Eye (tissue), 1 donor: ENCODE measurements around the gene ODF4.
A peak's percentile ranks its signal among the peaks of the same experiment; 100 is the strongest.

Source experiments
- DNase-seq: peaks from one replicate; pipeline ENCODE4 v3.0.0-alpha.2; 2015

ODF4 gene

GRCh38 chr17:8339540-8339939, at the start of gene ODF4:
TSS of gene ODF4 (plus strand) at chr17:8339840. CDS start at chr17:8340052, 212 bp downstream.
- DNase-seq: no peak

DNA sequence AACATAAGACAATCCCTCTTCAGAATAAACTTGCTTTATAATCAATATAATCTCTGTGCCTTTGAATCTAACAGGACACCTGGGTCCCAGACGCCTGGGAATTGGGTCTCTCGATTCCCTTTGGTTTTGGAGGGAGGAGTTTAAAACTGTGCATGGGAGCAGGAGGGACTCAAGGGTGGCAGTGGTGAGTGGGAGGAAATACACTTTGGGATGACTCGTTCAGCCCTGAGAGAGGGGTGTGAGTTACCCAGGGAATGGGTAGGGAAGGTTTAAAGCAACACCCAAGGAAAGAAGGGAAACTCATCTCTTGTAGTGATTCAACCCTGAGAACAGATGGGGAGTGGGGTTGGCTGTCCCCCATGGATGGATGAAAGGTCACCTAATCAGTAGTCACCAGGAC, 49.6 kb upstream of the ODF4 start:
- no peak for DNase-seq

DNA sequence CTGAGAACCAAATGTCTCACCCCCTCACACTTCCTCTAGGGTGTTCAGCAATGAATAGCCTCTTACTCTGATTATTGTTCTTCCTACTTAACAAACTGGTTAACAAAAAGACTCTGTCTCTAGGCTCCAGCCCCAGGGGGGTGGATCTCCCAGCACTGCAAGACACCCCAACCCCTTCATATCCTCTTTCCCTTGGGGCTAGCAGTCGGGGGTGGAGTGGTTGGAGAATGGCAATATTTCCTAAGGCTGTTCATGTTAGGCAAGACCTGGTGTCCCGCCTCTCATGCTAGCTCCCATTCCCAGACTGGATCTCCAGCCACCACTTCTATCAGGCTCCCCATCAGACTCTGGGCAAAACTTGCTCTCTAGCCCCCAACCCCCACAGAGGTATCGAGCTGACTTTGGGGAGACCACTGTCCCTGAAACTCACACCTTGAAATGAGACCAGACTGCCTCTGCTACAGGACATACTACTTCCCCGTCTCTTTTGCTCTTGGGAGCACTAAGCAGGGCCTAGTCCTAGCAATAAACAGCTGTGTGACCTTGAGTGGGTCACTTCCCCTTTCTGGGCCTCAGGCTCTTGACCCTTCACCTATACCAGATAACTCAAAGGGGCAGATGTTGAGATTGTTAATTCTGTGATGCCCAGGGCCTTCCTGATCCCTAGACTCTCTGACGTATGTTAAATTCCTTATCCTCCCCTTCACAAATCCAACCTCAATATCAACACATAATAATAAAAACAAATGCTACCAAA, 46.8 kb upstream of the ODF4 start:
- no peak for DNase-seq

GRCh38 chr17:8294361-8294760, 45.3 kb upstream of the ODF4 start:
- no peak for DNase-seq

DNA sequence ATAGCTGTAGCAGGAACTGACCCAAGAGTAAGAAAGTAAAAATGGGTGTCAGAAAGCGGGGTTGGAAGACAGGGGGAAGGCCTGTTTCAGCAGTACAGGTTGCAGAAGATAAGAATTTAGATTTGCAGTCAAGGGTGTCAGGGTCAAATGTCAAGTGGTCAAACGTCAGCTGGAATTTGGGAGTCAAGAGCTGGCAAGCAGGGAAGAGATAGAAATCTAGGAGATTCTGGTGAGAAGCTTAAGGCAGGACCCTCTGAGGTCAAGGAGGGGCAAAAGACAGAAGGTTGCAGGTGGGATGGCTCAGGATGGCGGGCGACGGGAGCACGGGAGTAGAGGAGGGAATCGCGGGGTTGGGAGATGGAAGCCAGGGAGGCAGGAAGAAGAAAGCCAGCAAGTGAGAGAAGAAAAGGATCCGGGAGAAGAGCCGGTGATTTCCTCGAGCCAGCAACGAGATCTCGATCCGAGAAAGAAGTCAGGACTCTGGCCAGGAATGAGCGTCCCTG, 44.8 kb upstream of the ODF4 start:
- no peak for DNase-seq

DNA sequence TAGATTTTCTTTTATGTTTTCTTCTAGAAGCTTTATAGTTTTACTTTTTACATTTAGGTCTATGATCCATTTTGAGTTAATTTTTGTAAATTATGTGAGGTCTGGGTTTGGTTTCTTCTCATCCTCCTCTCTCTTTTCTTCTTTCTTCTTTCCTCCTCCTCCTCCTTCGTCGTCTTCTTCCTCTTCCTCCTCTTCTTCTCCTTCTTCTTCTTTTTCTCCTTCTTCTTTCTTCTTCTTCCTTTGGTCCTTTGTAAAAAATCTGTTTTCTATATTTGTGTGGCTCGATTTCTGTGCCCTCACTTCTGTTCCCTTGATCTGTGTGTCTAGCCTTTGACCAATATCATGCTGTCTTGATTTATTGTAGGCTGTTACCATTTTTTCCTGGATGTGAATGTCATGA, 39.4 kb upstream of the ODF4 start:
- DNase-seq: no peak

- peak; percentile 83 for DNase-seq
Measured at GRCh38 chr17:8300627-8301242, 38.9 kb upstream of the ODF4 start.

DNA sequence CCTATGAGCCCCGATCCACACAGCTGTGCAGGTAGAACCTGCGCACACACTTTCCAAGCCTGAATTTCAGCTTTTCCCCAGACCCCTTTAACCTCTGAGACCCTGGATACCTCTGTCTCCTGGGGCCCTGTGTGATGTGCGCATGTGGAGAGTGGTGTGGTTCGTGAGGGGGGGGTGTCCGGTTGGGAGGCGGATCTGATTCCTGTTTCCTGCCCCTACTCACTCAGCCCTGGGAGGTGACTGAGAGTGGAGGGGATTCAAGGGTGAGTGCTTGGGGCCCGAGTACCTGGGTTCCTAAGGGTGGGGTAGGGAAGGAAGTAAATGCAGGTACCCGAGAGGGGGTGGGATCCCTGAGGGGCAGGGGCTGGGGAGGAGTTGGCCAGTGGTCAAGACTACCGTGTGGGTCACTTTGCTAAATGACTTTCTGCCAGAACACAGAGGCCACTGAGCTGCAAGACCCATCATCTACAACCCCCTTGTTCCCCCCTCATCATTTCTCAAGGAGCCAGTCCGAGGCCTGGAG, 29.0 kb upstream of the ODF4 start:
- no peak for DNase-seq

DNA sequence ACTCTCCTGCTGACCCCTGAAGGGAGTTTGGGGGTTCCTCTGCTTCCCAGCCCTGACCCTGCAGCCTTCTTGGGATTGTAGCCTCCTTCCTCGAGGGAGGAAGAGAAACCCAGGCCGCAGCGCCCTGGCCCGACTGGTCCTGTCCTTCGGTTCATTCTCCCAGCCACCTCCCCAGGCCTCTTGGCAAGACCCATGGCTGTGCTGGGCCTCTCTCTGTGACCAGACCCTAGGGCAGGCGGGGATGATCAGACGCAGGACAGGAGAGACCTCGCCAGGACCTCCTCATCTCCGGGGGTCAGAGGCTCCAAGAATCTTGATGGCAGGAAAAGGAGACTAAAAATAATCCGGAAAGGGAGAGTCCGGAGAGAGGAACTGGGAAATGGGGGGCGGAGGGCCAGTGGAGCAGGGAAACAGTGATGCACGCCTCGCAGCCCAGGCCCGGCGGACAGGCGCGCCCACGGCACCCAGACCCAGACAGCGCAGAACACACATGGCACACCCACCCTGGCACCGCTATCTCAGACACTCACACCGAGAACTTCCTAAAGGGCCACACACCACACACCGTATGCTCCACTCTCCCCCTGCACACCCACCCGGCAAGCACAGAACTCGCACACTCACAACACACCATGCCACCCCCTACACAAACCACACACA, 28.4 kb upstream of the ODF4 start:
- no peak for DNase-seq

DNA sequence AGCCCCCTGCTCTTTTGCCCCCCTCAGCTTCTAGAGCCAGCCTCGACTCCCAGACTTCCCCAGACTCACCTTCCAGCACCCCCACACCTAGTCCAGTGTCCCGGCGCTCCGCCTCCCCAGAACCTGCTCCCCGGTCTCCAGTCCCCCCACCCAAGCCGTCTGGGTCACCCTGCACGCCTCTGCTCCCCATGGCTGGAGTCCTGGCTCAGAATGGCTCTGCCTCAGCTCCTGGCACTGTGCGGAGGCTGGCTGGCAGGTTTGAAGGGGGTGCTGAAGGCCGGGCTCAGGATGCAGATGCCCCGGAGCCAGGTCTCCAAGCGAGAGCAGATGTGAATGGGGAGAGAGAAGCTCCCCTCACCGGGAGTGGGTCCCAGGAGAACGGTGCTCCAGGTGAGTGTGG, 27.4 kb upstream of the ODF4 start:
- no peak for DNase-seq

DNA sequence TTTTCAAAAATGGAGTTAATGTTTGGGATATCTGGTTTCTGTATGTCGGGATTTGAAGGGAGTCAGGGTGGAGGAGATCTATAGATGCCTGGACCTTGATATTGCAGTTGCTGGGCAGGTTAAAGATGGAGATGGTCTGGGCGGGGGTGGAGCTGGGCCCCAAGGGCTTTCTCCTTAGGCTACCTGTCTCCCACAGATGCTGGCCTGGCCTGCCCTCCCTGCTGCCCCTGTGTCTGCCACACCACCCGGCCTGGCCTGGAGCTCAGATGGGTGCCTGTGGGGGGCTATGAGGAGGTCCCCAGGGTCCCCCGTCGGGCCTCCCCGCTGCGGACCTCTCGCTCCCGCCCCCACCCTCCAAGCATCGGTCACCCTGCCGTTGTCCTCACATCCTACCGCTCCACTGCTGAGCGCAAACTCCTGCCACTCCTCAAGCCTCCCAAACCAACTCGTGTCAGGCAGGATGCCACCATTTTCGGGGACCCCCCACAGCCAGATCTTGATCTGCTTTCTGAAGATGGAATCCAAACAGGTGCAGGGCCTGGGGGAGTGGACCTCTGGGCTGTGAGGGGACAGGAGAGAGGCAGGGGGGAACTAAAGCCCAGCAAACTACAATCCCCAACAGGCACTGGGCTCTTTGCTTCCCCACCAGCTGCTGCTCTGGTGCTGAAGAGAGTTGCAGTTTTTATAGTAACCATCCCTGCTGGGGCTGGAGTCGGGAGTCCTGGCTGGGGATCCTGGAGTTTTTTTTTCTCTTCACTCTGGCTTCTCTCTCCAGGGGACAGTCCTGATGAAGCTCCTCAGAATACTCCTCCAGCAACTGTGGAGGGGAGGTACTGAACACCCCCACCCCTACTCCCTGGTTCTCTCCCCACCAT, 26.7 kb upstream of the ODF4 start:
- DNase-seq: no peak

- DNase-seq: peak; percentile 37
Measured at GRCh38 chr17:8314797-8315763, 24.6 kb upstream of the ODF4 start.

DNA sequence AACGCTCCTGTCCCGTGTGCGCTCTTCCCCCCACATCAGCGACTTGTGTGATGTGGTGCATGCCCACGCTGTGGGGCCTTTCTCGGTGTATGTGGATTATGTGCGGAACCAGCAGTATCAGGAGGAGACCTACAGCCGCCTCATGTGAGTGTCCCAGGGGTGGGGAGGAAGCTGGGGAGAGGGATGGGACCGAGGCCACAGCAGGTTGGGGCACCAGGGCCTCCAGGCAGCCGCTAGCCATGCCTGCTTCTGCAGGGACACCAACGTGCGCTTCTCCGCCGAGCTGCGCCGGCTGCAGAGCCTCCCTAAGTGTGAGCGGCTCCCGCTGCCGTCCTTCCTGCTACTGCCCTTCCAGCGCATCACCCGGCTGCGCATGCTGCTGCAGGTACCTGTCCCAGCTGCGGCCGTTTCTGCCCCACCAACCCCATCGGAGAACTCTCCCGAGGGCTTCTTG, 23.8 kb upstream of the ODF4 start:
- DNase-seq: peak; percentile 35

GRCh38 chr17:8318010-8318935, 21.4 kb upstream of the ODF4 start:
- no peak for DNase-seq

- no peak for DNase-seq
Measured at GRCh38 chr17:8320262-8320661, 19.4 kb upstream of the ODF4 start.

GRCh38 chr17:8320990-8321389, 18.6 kb upstream of the ODF4 start:
- no peak for DNase-seq

- no peak for DNase-seq
Measured at GRCh38 chr17:8322061-8322460, 17.6 kb upstream of the ODF4 start.

DNA sequence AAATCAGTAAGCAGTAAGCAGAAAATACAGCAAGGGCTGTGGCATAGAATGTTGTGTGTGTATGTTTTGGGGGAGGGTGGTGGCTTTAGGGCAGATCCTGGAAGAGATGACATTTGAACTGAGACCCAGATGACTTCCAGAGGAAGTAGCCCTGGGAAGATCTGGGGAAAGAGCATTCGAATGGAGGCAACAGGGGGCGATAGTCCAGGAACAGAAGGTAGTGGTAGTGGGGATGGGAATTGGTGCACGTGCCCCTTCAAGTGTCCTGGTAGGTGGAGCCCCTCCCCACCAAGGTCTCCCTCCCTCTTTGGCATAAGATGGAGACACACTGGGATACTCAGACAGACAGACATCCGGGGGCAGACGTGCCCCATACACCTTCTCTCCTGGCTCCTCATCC, 15.5 kb upstream of the ODF4 start:
- no peak for DNase-seq

DNA sequence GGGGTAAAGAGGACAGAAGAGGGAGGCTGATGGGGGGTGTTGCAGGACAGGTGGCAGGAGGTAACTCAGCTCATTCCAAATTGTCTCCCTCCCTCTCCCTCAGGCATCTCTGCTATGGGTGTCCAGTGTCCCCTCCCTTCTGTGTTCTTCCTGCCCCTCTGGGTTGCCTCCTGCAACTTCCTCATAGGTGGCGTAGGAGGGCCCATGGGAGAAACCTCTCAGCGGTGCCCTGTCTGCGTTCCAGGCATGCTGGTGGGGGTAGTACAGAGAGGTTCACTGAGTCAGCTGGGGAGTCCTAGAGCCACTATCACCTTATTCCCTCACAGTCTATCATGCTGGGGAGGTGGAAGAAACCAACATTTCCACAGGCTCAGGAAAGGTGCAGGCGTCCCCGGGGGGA, 14.7 kb upstream of the ODF4 start:
- no peak for DNase-seq
